Aorta (tissue), 5 donors: ENCODE results near the gene GAGE12G. TPM values are rescaled to one million over a fixed set of nuclear protein-coding genes. Genes with fewer than 3 reads are reported as not detected.
"Not testable (repeated sequence)": the region's sequence is repeated elsewhere in the genome, so short reads cannot be mapped to it uniquely, and the experiment has no call there.

Experiments
- ATAC-seq: fragments of 200-7000 bp; cut with Tn5 transposase; one replicate; pipeline ENCODE4 v1.9.1; 2022; ENCODE audit warnings: moderate library complexity; ENCODE audit not compliant: low FRiP score
- DNase-seq, 2 donors: peaks; one replicate each; pipeline ENCODE4 v3.0.0-alpha.2; 2020
- H3K27ac ChIP-seq, 2 donors: one replicate each; pipeline ENCODE4 v1.5.1; 2013; ENCODE audit warnings: low read length in 2 of 2, mild to moderate bottlenecking in 2 of 2, moderate library complexity in 2 of 2, control low read depth in 1 of 2, inconsistent platforms in 1 of 2, low read depth in 1 of 2
- H3K27me3 ChIP-seq, 2 donors: one replicate each; pipeline ENCODE4 v1.6.1; 2013; ENCODE audit warnings: control low read depth in 1 of 2, low read length in 1 of 2, mild to moderate bottlenecking in 1 of 2, moderate library complexity in 1 of 2; ENCODE audit not compliant: insufficient read depth in 2 of 2, control insufficient read depth in 1 of 2
- H3K36me3 ChIP-seq, 2 donors: one replicate each; pipeline ENCODE4 v1.6.1; 2013; ENCODE audit warnings: control low read depth in 1 of 2, low read length in 1 of 2, mild to moderate bottlenecking in 1 of 2; ENCODE audit not compliant: insufficient read depth in 2 of 2, control insufficient read depth in 1 of 2
- H3K4me1 ChIP-seq, 2 donors: one replicate each; pipeline ENCODE4 v1.6.1; 2013; ENCODE audit warnings: low read length in 2 of 2, control low read depth in 1 of 2, mild to moderate bottlenecking in 1 of 2, moderate library complexity in 1 of 2; ENCODE audit not compliant: insufficient read depth in 2 of 2, control insufficient read depth in 1 of 2
- H3K4me3 ChIP-seq, 2 donors: one replicate each; pipeline ENCODE4 v1.5.1; 2013; ENCODE audit warnings: low read length in 2 of 2, control low read depth in 1 of 2, mild to moderate bottlenecking in 1 of 2
- H3K9me3 ChIP-seq: one replicate; pipeline ENCODE4 v1.6.1; 2013; ENCODE audit warnings: mild to moderate bottlenecking, low read length; ENCODE audit not compliant: control insufficient read depth
- WGBS, 2 donors: extraction: QIAGEN DNeasy Blood & Tissue Kit; methylation state at CpG; one replicate each; pipeline ENCODE4 v1.1.7; 2013; 5-methylcytosine and 5-hydroxymethylcytosine counted together
- intact Hi-C, 2 donors: fragments of 100-400 bp; cut with DNase I; formaldehyde crosslinking; loops; one replicate each; pipeline versions ENCODE4 v1.14.2 to v1.15.0; 2022
- long read RNA-seq, 2 donors: library from polyadenylated mRNA; unstranded; transcript quantifications; one replicate each; pipeline ENCODE4 v2.0.0, GENCODE V29; 2020 to 2021
- polyA plus RNA-seq, 2 donors: library from polyadenylated mRNA; stranded (reverse); fragments of 200-250 nt; gene quantifications; one replicate each; pipeline ENCODE4 v1.2.3, GENCODE V29; 2013
- total RNA-seq, 2 donors: library from RNA; stranded (reverse); fragmentation: NEBNext Ultra II Directional; extraction: Animal tissue kit (Norgen Biotek cat#: 25700); gene quantifications; one replicate each; pipeline ENCODE4 v1.2.1, GENCODE V29; 2021
- donor health status: healthy with polysubstance abuse.
- donor health status: Bipolar disorder and iron deficiency.
- donor health status: DM: no; HTN: no; CAD: no.
- donor health status: DM: no; HTN: no; CAD: no.
- donor health status: DM: yes; HTN: yes; CAD: no.

Gene GAGE12G, protein sequence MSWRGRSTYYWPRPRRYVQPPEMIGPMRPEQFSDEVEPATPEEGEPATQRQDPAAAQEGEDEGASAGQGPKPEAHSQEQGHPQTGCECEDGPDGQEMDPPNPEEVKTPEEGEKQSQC
- total RNA-seq (not detected), polyA plus RNA-seq (not detected)
- long read RNA-seq, donor 1: 0 reads
- long read RNA-seq, donor 2: 0 reads

DNA sequence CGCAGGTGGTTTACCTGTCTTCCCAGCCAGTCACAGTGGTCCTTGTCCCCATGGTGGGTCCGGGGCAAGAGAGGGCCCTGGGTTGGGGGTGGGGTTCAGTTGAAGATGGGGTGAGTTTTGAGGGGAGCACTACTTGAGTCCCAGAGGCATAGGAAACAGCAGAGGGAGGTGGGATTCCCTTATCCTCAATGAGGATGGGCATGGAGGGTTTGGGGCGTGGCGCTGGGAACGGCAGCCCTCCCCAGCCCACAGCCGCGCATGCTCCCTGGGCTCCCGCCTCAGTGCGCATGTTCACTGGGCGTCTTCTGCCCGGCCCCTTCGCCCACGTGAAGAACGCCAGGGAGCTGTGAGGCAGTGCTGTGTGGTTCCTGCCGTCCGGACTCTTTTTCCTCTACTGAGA is at the start of gene GAGE12G:
GAGE12G (plus strand) TSS at position 301 of the 400 bp plus-strand sequence. CDS start 1,155 bp downstream, outside the sequence.
- H3K27ac ChIP-seq, H3K4me1 ChIP-seq, DNase-seq, H3K9me3 ChIP-seq, ATAC-seq, H3K36me3 ChIP-seq, H3K4me3 ChIP-seq, intact Hi-C loops, H3K27me3 ChIP-seq: not testable (repeated sequence)
- WGBS, 2 donors: no CpG with 5 or more reads among the region's 16 CpGs

DNA sequence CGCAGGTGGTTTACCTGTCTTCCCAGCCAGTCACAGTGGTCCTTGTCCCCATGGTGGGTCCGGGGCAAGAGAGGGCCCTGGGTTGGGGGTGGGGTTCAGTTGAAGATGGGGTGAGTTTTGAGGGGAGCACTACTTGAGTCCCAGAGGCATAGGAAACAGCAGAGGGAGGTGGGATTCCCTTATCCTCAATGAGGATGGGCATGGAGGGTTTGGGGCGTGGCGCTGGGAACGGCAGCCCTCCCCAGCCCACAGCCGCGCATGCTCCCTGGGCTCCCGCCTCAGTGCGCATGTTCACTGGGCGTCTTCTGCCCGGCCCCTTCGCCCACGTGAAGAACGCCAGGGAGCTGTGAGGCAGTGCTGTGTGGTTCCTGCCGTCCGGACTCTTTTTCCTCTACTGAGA is 38.3 kb upstream of the GAGE12G start, which contains the start of gene GAGE12C:
GAGE12C (plus strand) TSS at position 301 of the 400 bp plus-strand sequence. CDS start 1,155 bp downstream, outside the sequence.
- H3K27ac ChIP-seq, intact Hi-C loops, H3K9me3 ChIP-seq, DNase-seq, H3K27me3 ChIP-seq, H3K36me3 ChIP-seq, H3K4me3 ChIP-seq, H3K4me1 ChIP-seq, ATAC-seq: not testable (repeated sequence)
- WGBS, 2 donors: no CpG with 5 or more reads among the region's 16 CpGs

DNA sequence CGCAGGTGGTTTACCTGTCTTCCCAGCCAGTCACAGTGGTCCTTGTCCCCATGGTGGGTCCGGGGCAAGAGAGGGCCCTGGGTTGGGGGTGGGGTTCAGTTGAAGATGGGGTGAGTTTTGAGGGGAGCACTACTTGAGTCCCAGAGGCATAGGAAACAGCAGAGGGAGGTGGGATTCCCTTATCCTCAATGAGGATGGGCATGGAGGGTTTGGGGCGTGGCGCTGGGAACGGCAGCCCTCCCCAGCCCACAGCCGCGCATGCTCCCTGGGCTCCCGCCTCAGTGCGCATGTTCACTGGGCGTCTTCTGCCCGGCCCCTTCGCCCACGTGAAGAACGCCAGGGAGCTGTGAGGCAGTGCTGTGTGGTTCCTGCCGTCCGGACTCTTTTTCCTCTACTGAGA is 28.8 kb upstream of the GAGE12G start, which contains the start of gene GAGE12D:
GAGE12D (plus strand) TSS at position 301 of the 400 bp plus-strand sequence. CDS start 1,155 bp downstream, outside the sequence.
- intact Hi-C loops, H3K27ac ChIP-seq, H3K4me3 ChIP-seq, H3K27me3 ChIP-seq, DNase-seq, H3K36me3 ChIP-seq, H3K9me3 ChIP-seq, ATAC-seq, H3K4me1 ChIP-seq: not testable (repeated sequence)
- no CpG with 5 or more reads among the region's 16 CpGs for WGBS, 2 donors

DNA sequence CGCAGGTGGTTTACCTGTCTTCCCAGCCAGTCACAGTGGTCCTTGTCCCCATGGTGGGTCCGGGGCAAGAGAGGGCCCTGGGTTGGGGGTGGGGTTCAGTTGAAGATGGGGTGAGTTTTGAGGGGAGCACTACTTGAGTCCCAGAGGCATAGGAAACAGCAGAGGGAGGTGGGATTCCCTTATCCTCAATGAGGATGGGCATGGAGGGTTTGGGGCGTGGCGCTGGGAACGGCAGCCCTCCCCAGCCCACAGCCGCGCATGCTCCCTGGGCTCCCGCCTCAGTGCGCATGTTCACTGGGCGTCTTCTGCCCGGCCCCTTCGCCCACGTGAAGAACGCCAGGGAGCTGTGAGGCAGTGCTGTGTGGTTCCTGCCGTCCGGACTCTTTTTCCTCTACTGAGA is 19.2 kb upstream of the GAGE12G start, which contains the start of gene GAGE12E:
GAGE12E (plus strand) TSS at position 301 of the 400 bp plus-strand sequence. CDS start 1,155 bp downstream, outside the sequence.
- H3K27me3 ChIP-seq, H3K4me3 ChIP-seq, ATAC-seq, H3K27ac ChIP-seq, intact Hi-C loops, H3K36me3 ChIP-seq, H3K9me3 ChIP-seq, H3K4me1 ChIP-seq, DNase-seq: not testable (repeated sequence)
- WGBS, 2 donors: no CpG with 5 or more reads among the region's 16 CpGs

DNA sequence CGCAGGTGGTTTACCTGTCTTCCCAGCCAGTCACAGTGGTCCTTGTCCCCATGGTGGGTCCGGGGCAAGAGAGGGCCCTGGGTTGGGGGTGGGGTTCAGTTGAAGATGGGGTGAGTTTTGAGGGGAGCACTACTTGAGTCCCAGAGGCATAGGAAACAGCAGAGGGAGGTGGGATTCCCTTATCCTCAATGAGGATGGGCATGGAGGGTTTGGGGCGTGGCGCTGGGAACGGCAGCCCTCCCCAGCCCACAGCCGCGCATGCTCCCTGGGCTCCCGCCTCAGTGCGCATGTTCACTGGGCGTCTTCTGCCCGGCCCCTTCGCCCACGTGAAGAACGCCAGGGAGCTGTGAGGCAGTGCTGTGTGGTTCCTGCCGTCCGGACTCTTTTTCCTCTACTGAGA is 9.7 kb upstream of the GAGE12G start, which contains the start of gene GAGE12F:
GAGE12F (plus strand) TSS at position 301 of the 400 bp plus-strand sequence. CDS start 1,155 bp downstream, outside the sequence.
- ATAC-seq, H3K9me3 ChIP-seq, H3K36me3 ChIP-seq, H3K4me1 ChIP-seq, H3K4me3 ChIP-seq, H3K27ac ChIP-seq, H3K27me3 ChIP-seq, intact Hi-C loops, DNase-seq: not testable (repeated sequence)
- WGBS, 2 donors: no CpG with 5 or more reads among the region's 16 CpGs

DNA sequence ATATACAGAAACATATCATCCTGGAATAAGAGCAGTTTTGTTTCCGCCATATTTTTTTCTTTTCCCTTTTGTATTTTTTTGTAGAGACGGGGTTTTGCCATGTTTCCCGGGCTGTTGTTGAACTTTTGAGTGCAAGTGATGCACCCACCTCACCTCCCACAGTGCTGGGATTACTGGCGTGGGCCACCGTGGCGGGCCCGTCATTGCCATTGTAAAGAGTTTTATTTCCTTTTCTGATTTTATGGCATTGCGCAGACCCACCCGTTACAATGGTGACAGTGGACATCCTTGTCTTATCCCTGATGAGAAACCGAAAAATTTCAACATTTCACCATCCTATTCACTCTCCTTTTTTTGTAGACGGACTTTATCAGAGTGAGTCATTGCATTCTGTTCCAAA is 1.5 kb upstream of the GAGE12G start:
- H3K27me3 ChIP-seq, H3K9me3 ChIP-seq, H3K4me3 ChIP-seq, H3K36me3 ChIP-seq, H3K4me1 ChIP-seq, H3K27ac ChIP-seq, intact Hi-C loops, ATAC-seq: not testable (repeated sequence)
- peak in 1 of 2 donors; percentile 36 for DNase-seq
- no CpG with 5 or more reads among the region's 11 CpGs for WGBS, 2 donors

DNA sequence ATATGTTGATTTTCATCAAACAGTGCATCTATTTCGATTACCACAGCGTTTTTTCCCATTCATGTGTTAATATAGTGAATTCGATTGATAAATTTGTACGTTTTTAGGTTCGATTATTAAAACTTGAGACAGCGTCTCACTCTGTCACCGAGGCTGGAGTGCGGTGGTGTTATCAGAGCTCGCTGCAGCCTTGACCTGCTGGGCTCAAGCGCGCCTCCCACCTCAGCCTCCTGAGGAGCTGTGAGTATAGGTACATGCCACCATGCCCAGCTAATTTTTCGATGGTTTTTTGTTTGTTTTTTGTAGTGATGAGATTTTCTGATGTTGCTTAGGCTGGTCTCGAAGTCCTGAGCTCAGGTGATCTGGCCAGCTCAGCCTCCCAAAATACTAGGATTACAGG is 1.0 kb upstream of the GAGE12G start:
- H3K4me1 ChIP-seq, ATAC-seq, H3K9me3 ChIP-seq, H3K36me3 ChIP-seq, intact Hi-C loops, H3K4me3 ChIP-seq, H3K27ac ChIP-seq, H3K27me3 ChIP-seq: not testable (repeated sequence)
- WGBS, 2 donors: no CpG with 5 or more reads among the region's 13 CpGs
- peak in 1 of 2 donors; percentile 67 for DNase-seq

DNA sequence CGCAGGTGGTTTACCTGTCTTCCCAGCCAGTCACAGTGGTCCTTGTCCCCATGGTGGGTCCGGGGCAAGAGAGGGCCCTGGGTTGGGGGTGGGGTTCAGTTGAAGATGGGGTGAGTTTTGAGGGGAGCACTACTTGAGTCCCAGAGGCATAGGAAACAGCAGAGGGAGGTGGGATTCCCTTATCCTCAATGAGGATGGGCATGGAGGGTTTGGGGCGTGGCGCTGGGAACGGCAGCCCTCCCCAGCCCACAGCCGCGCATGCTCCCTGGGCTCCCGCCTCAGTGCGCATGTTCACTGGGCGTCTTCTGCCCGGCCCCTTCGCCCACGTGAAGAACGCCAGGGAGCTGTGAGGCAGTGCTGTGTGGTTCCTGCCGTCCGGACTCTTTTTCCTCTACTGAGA is 9.4 kb downstream of the GAGE12G start, which contains the start of gene GAGE12H:
GAGE12H (plus strand) TSS at position 301 of the 400 bp plus-strand sequence. CDS start 1,155 bp downstream, outside the sequence.
- H3K4me1 ChIP-seq, ATAC-seq, H3K9me3 ChIP-seq, intact Hi-C loops, H3K4me3 ChIP-seq, DNase-seq, H3K36me3 ChIP-seq, H3K27ac ChIP-seq, H3K27me3 ChIP-seq: not testable (repeated sequence)
- WGBS, 2 donors: no CpG with 5 or more reads among the region's 16 CpGs

DNA sequence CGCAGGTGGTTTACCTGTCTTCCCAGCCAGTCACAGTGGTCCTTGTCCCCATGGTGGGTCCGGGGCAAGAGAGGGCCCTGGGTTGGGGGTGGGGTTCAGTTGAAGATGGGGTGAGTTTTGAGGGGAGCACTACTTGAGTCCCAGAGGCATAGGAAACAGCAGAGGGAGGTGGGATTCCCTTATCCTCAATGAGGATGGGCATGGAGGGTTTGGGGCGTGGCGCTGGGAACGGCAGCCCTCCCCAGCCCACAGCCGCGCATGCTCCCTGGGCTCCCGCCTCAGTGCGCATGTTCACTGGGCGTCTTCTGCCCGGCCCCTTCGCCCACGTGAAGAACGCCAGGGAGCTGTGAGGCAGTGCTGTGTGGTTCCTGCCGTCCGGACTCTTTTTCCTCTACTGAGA is 19.0 kb downstream of the GAGE12G start, which contains the start of gene GAGE2A:
GAGE2A (plus strand) TSS at position 301 of the 400 bp plus-strand sequence. CDS start 1,155 bp downstream, outside the sequence.
- ATAC-seq, H3K9me3 ChIP-seq, H3K4me3 ChIP-seq, H3K4me1 ChIP-seq, DNase-seq, H3K27me3 ChIP-seq, H3K36me3 ChIP-seq, intact Hi-C loops, H3K27ac ChIP-seq: not testable (repeated sequence)
- no CpG with 5 or more reads among the region's 16 CpGs for WGBS, 2 donors
